Transverse colon (tissue), 3 donors: ENCODE data around the gene CHD2.

Source experiments
- POLR2A ChIP-seq: fragments of 450-650 bp; IDR thresholded peaks from one replicate; pipeline ENCODE4 v1.6.1; 2016; ENCODE audit warnings: antibody characterized with exemption, mild to moderate bottlenecking, moderate library complexity
- TF ChIP-seq, protein P1 (sequence below), 5 experiments: fragments of 200-600 bp in 3 of 5; fragments of 450-650 bp in 2 of 5; sonication (generic) in 3 of 5; IDR thresholded peaks; 1 replicate in 2 of 5; 2 replicates in 3 of 5; pipeline ENCODE4 v1.5.1; 2016 to 2017; ENCODE audit warnings: antibody characterized with exemption in 5 of 5, inconsistent platforms in 3 of 5, mild to moderate bottlenecking in 2 of 5, moderate library complexity in 1 of 5

GRCh38 chr15:92901072-92901761, 1.1 kb downstream of the CHD2 start:
- TF ChIP-seq, protein P1, sequence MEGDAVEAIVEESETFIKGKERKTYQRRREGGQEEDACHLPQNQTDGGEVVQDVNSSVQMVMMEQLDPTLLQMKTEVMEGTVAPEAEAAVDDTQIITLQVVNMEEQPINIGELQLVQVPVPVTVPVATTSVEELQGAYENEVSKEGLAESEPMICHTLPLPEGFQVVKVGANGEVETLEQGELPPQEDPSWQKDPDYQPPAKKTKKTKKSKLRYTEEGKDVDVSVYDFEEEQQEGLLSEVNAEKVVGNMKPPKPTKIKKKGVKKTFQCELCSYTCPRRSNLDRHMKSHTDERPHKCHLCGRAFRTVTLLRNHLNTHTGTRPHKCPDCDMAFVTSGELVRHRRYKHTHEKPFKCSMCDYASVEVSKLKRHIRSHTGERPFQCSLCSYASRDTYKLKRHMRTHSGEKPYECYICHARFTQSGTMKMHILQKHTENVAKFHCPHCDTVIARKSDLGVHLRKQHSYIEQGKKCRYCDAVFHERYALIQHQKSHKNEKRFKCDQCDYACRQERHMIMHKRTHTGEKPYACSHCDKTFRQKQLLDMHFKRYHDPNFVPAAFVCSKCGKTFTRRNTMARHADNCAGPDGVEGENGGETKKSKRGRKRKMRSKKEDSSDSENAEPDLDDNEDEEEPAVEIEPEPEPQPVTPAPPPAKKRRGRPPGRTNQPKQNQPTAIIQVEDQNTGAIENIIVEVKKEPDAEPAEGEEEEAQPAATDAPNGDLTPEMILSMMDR (IDR thresholded peaks at IDR 0.05): no peak
- TF ChIP-seq POLR2A: no peak
